Stimulated activated naive CD4-positive, alpha-beta T cell treated with Interleukin-2 at 50 U/mL for 16 hours (primary cell): ENCODE data around the gene CYP4B1.
"Not testable (repeated sequence)": the region's sequence is repeated elsewhere in the genome, so short reads cannot be mapped to it uniquely, and the experiment has no call there.

Experiments used
- DNase-seq: peaks from one replicate; lab custom pipeline; 2025; lab: John Stamatoyannopoulos, UW

The CYP4B1 gene

DNA sequence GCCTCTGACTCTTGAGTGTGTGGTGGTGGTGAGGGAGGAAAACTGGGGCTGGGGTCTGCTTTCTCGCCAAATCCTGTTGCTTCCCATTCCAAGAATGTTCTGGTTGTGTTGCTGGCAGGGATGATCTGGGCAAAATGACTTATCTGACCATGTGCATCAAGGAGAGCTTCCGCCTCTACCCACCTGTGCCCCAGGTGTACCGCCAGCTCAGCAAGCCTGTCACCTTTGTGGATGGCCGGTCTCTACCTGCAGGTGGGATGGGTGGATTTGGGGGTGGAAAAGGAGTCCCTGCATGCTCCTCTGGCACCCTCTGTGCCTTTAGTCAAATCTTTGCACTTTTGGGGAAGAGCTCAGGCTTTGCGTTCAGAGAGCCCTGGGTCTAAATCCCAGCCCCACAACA lies 18.1 kb downstream of the CYP4B1 start:
- DNase-seq = no peak

DNA sequence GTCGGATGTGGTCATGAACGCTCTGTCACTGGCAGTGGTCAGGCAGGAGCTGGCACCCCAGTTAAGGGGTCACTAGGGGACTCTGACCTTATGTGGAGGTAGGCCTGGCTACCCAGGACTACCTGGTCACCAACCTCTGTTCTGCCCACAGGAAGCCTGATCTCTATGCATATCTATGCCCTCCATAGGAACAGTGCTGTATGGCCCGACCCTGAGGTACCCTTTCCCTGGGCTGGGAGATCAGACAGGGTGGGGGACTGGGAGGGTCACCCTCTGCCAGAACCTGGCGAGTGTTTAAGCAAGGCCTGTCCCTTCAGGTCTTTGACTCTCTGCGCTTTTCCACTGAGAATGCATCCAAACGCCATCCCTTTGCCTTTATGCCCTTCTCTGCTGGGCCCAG lies 19.0 kb downstream of the CYP4B1 start:
- DNase-seq = no peak

DNA sequence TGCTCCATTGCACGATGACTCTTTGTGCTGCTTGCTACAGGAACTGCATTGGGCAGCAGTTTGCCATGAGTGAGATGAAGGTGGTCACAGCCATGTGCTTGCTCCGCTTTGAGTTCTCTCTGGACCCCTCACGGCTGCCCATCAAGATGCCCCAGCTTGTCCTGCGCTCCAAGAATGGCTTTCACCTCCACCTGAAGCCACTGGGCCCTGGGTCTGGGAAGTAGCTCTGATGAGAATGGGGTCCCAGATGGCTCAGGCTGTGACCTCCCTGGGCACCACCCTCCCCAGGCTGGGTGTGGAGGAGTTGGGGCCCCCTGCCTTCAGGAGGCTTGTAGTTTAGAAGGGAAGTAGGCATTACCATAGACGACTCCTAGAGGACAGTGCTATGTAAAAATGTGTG lies 19.7 kb downstream of the CYP4B1 start:
- no peak for DNase-seq

GRCh38 chr1:46819335-46819734 lies 20.5 kb downstream of the CYP4B1 start:
- no peak for DNase-seq

GRCh38 chr1:46820076-46820475 lies 21.2 kb downstream of the CYP4B1 start:
- no peak for DNase-seq

- DNase-seq = no peak
Observed at GRCh38 chr1:46820560-46821060, 21.8 kb downstream of the CYP4B1 start.

DNA sequence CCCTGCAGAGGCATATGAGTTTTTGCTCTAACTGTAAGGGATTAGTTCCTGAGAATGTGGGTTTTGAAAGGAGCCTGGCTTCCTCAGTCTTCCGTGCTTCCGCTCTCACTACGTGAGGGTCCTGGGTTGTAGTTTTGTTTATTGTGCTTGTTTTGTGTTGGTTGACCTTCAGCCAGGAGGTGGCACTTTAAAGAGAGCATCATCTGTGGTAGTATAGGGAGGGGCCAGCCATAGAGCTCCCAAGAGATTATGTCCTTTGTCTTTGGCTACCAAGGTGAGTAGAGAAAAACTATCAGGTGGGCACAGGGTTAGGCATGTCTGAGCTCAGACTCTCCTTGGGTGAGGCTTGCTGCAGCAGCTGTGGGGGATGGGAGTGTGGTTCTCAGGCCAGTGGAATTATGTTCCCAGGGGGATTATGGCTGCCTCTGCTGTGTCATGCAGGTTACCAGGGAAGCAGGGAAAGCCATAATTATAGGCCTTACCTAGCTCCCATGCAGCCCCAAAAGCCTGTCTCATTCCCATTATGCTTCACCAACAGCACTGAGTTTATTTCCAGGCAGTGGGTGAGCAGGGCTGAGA lies 23.5 kb downstream of the CYP4B1 start:
- no peak for DNase-seq

DNA sequence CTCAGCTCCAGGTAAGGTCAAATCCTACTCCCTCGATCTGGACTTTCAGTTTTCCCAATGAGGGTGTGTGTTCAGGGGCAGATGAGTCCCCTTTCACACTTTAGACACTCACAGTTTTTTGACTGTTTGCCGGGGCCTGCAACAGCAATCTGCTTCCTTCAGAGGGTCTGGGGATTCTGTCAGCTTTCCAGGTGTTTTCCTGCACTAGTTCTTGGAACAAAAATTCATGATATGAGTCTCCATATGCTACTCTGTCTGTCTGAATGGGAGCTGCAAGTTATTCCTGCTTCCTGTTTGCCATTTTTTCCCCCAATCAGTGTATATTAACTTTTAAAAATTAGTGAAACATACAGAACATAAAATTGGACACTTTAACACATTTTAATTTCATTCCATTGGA lies 24.3 kb downstream of the CYP4B1 start:
- no peak for DNase-seq

- DNase-seq = not testable (repeated sequence)
Observed at GRCh38 chr1:46826892-46827291, 28.0 kb downstream of the CYP4B1 start.

DNA sequence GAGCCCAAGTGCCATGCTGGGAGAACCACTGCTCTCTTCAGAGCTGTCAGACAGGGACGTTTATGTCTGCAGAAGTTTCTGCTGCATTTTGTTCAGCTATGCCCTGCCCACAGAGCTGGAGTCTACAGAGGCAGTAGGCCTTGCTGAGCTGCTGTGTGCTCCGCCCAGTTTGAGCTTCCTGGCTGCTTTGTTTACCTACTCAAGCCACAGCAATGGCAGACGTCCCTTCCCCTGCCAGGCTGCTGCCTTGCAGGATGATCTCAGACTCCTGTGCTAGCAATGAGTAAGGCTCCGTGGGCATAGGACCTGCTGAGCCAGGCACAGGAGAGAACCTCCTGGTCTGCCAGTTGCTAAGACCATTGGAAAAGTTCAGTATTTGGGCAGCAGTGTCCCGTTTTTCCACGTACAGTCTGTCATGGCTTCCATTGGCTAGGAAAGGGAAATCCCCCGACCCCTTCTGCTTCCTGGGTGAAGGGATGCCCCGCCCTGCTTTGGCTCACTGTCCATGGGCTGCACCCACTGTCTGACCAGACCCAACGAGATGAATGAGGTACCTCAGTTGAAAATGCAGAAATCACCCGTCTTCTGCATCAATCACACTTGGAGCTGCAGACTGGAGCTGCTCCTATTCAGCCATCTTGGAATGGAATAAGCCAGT lies 31.9 kb downstream of the CYP4B1 start:
- no peak for DNase-seq

DNA sequence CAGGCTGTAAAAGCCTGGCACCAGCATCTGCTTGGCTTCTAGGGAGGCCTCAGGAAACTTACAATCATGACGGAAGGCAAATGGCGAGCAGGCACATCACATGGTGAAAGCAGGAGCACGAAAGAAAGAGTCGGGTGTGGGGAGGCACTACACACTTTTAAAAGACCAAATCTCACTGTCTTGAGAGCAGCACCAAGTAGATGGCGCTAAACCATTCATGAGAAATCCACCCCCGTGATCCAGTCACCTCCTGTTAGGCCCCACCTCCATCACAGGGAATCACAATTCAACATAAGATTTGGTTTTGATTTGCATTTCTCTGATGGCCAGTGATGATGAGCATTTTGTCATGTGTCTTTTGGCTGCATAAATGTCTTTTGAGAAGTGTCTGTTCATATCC lies 36.6 kb downstream of the CYP4B1 start:
- DNase-seq = not testable (repeated sequence)

DNA sequence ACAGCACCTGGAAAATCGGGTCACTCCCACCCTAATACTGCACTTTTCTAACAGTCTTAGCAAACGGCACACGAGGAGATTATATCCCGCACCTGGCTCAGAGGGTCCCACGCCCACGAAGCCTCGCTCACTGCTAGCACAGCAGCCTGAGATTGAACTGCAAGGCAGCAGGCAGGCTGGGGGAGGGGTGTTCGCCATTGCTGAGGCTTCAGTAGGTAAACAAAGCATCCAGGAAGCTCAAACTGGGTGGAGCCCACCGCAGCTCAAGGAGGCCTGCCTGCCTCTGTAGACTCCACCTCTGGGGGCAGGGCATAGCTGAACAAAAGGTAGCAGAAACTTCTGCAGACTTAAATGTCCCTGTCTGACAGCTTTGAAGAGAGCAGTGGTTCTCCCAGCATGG lies 47.5 kb downstream of the CYP4B1 start:
- not testable (repeated sequence) for DNase-seq

DNA sequence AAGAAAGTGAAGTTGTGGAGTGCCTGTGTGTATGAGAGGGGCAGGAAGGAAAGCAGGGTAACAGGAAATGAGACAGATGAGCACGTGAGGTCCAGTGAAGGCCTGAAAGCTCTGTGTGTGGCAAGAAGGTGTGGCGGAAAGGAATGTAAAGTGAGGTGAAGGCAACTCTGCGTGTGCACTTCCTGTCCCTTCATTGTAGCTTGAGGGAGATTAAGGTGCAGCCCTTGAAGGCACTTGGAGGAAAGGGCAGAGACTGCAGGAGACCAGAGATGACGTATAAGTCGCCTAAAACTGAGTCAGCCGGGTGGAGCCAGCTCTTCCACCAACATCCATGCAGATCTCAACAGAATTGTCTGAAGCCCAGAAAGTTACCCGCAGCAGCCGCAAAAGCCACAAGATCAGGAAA lies 58.8 kb downstream of the CYP4B1 start:
- not testable (repeated sequence) for DNase-seq

DNA sequence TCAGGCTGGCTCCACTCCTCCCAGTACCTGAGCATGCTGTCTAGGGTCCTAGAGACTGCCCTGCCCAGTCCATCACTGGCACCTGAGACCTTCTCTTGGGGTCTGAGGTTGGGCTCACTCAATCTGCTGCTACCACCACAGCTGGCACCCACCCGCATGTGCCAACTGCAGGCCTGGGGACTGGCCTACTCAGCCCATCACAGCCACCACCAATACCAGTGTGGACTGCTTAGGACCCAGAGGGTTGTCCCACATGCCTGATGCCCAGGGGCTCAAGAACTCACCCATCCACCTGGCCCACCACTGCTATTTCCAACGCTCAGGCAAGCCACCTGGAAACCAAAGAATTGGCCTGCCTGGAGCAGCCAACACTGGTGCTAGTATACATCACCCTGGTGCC lies 63.5 kb downstream of the CYP4B1 start:
- no peak for DNase-seq
